K562 (cell line): Measurements from ENCODE around the gene OARD1. TPM values are rescaled to one million over a fixed set of nuclear protein-coding genes. Genes with fewer than 3 reads are reported as not detected.

Experiments used
- FOXM1 ChIP-seq, 2 experiments: fragments of 450-650 bp in 1 of 2; sonication (generic) in 1 of 2; formaldehyde crosslinking in 1 of 2; IDR thresholded peaks; 2 replicates each; pipeline versions ENCODE4 v1.6.1 to v1.9.0; 2017 to 2022; ENCODE audit warnings: low read depth in 2 of 2, mild to moderate bottlenecking in 2 of 2, missing genetic modification reagents in 1 of 2, moderate library complexity in 1 of 2
- GABPB2 ChIP-seq: fragments of 250-450 bp; sonication (Bioruptor Pico); conservative IDR thresholded peaks from 2 replicates; pipeline ENCODE4 v1.5.1; 2021; ENCODE audit warnings: mild to moderate bottlenecking
- HNRNPL ChIP-seq: fragments of 200-400 bp; formaldehyde crosslinking; IDR thresholded peaks from 2 replicates; pipeline ENCODE4 v1.6.1; 2017; ENCODE audit warnings: low read depth, mild to moderate bottlenecking, low read length
- MYBL2 ChIP-seq, 2 experiments: fragments of 450-650 bp in 1 of 2; sonication (generic) in 1 of 2; formaldehyde crosslinking in 1 of 2; IDR thresholded peaks; 2 replicates each; pipeline versions ENCODE4 v1.6.1 to v1.8.1; 2017 to 2022; ENCODE audit warnings: borderline replicate concordance in 1 of 2, inconsistent platforms in 1 of 2, low read depth in 1 of 2, mild to moderate bottlenecking in 1 of 2, missing genetic modification reagents in 1 of 2, moderate library complexity in 1 of 2
- SMARCA5 ChIP-seq: fragments of 450-650 bp; IDR thresholded peaks from 2 replicates; pipeline ENCODE4 v1.6.1; 2016
- ZBTB17 ChIP-seq: fragments of 450-650 bp; formaldehyde crosslinking; IDR thresholded peaks from 2 replicates; pipeline ENCODE4 v1.4.0; 2020; ENCODE audit warnings: mild to moderate bottlenecking
- ZNF197 ChIP-seq: fragments of 200-800 bp; sonication (Bioruptor generic); IDR thresholded peaks from 2 replicates; pipeline ENCODE4 v1.6.1; 2016; ENCODE audit warnings: low read depth, missing genetic modification characterization, missing compliant biosample characterization
- ZNF316 ChIP-seq: fragments of 450-650 bp; IDR thresholded peaks from 2 replicates; pipeline ENCODE4 v1.6.1; 2016
- ZNF41 ChIP-seq: fragments of 250-450 bp; sonication (Bioruptor Pico); conservative IDR thresholded peaks from 2 replicates; pipeline ENCODE4 v1.4.0; 2020; ENCODE audit warnings: mild to moderate bottlenecking
- ZSCAN29 ChIP-seq: fragments of 450-650 bp; IDR thresholded peaks from 2 replicates; pipeline ENCODE4 v1.6.1; 2017
- polyA plus RNA-seq, 8 experiments: library from polyadenylated mRNA; depleted of rRNA in 4 of 8; stranded (reverse) in 5 of 8; unstranded in 3 of 8; fragments of >200 nt; fragmentation: Nextera tagmentation in 2 of 8; fragmentation: Illumina TruSeq in 1 of 8; extraction: Ambion mirVana in 2 of 8; extraction: Trizol in 1 of 8; gene quantifications; 2 replicates each; pipeline versions ENCODE4 v1.2.1 to v1.2.3, GENCODE V29; 2011 to 2014; ENCODE audit warnings: inconsistent platforms in 1 of 8, missing spikeins in 1 of 8
- total RNA-seq, 7 experiments: library from RNA; depleted of rRNA in 6 of 7; stranded (reverse); fragments of >200 nt in 6 of 7; fragmentation: Illumina TruSeq in 2 of 7; extraction: Trizol in 2 of 7; gene quantifications; 2 replicates each; pipeline versions ENCODE4 v1.2.1 to v1.2.3, GENCODE V29; 2011 to 2021; ENCODE audit warnings: low replicate concordance in 1 of 7
- TF ChIP-seq, protein P1 (sequence below): fragments of 250-450 bp; sonication (Bioruptor Pico); IDR thresholded peaks from 2 replicates; pipeline ENCODE4 v1.5.0; 2021; ENCODE audit warnings: mild to moderate bottlenecking, moderate library complexity
- TF ChIP-seq, protein P2 (sequence below): sonication (generic); formaldehyde crosslinking; IDR thresholded peaks from 2 replicates; pipeline ENCODE4 v1.8.1; 2022; ENCODE audit warnings: missing genetic modification reagents
- TF ChIP-seq, protein P3 (sequence below): fragments of 150-350 bp; IDR thresholded peaks from 2 replicates; pipeline ENCODE4 v1.6.1; 2014; ENCODE audit warnings: low read depth, mild to moderate bottlenecking, low read length, borderline replicate concordance

The OARD1 gene
- total and polyA plus RNA-seq, 9 of the 15 experiments (the other 6 are each of a cell fraction or from before 2014, with no cell fraction given): 43.4 to 88.3 (median 61.1) TPM

DNA sequence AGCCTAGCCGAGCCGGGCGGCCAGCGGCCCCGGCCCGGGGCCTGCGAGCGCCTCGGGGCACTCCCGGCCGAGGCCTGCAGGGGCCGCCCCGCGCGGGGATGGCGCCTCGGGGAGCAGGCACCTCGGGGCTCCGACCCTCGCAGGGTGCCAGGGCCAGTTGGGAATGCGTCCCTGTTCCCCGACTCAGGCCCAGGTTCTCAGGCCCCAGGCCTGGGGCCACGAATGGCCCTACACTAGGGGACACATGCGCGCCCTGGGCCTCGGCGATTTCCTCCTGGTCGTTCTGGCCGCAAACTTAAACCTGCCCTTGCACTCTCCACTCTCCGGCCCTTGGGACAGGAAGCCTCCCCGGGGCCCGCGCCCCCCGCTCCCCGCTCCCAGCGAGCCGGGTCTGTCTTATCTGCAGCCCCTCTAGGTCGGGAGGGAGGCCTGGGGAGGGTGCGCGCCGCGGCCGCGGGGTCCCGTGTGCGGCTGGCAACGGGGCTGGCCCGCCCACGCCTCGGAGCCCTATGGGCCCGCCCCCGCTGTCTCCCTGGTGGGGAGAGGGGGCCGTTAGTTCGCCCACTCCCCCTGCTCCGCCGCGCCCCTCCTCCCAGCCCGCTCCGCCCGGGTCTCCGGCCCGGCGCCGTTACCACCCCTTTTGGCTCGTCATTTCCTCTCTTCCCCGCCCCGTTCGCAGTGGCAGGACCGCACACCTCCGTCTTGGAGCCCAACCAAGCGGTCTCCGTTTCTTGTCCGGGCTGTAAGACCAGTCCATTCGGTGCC is 1.2 kb upstream of the OARD1 start (continued):
- TF ChIP-seq, protein P1, sequence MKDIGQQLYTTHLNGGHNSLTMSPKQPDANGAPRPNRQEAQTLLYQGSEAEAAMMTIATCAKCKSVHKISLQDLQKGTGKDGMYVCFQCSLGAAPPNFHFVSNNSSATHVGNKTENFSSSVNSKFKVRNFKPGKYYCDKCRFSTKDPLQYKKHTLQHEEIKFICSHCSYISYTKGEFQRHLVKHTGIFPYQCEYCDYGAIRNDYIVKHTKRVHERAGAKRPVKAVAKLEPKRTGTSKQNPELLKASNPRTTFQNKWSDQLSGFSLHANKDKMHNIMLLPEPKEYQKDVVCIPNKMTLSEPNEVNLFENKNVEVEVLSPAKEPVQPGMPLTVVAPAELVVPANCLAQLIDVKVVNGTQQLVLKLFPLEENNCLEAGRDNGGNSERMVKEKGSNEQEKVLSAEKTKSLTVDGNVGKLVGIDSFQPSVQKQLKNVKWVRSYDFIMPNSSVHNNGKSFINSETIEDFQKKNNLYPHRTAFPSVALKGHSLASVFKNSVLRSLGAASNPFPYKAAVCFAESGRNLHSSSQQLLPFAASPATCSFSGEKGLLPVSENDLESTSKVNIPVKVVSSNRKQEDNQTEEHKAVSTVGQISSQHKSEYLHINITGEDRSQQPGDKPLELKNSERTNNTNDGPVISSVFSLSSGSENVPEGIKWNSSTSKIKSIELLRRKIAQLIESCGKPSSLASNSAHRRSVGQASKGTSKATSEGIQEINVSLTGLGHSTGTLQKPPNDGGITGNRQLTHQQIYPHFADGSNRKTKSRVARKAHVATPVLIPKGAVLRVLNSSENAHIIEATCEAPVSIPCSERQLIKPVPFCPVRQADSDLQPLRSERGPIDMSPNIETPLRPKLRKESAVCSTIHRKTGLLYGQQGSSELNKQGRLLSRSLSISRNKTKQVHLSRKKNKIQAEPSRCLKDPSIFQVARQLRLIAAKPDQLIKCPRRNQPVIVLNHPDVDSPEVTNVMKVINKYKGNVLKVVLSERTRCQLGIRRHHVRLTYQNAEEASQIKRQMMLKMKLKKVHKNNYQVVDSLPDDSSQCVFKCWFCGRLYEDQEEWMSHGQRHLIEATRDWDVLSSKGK (CRISPR knock-in tag): no peak
- no peak for TF ChIP-seq ZNF197 (CRISPR knock-in tag)
- 0 out of 2 replicates have a peak, but pooled peaks have one; percentile 1 for TF ChIP-seq ZNF316
- TF ChIP-seq MYBL2 (IDR thresholded peaks at IDR 0.05; ENCODE audit: low read depth): no peak
- TF ChIP-seq MYBL2 (CRISPR knock-in tag; IDR thresholded peaks at IDR 0.05; ENCODE audit: borderline replicate concordance): no peak
- TF ChIP-seq, protein P2, sequence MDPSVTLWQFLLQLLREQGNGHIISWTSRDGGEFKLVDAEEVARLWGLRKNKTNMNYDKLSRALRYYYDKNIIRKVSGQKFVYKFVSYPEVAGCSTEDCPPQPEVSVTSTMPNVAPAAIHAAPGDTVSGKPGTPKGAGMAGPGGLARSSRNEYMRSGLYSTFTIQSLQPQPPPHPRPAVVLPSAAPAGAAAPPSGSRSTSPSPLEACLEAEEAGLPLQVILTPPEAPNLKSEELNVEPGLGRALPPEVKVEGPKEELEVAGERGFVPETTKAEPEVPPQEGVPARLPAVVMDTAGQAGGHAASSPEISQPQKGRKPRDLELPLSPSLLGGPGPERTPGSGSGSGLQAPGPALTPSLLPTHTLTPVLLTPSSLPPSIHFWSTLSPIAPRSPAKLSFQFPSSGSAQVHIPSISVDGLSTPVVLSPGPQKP: no peak
- TF ChIP-seq ZNF41: no peak
- TF ChIP-seq ZSCAN29: peak; percentile 56; the same call in 1 of the 2 replicates
- peak; percentile 19; the same call in 1 of the 2 replicates for TF ChIP-seq SMARCA5
- TF ChIP-seq FOXM1 (IDR thresholded peaks at IDR 0.05; ENCODE audit: low read depth): no peak
- no peak for TF ChIP-seq FOXM1 (CRISPR knock-in tag; IDR thresholded peaks at IDR 0.05; ENCODE audit: low read depth)
- peak; percentile 18; the same call in 1 of the 2 replicates for TF ChIP-seq HNRNPL
- TF ChIP-seq, protein P3, sequence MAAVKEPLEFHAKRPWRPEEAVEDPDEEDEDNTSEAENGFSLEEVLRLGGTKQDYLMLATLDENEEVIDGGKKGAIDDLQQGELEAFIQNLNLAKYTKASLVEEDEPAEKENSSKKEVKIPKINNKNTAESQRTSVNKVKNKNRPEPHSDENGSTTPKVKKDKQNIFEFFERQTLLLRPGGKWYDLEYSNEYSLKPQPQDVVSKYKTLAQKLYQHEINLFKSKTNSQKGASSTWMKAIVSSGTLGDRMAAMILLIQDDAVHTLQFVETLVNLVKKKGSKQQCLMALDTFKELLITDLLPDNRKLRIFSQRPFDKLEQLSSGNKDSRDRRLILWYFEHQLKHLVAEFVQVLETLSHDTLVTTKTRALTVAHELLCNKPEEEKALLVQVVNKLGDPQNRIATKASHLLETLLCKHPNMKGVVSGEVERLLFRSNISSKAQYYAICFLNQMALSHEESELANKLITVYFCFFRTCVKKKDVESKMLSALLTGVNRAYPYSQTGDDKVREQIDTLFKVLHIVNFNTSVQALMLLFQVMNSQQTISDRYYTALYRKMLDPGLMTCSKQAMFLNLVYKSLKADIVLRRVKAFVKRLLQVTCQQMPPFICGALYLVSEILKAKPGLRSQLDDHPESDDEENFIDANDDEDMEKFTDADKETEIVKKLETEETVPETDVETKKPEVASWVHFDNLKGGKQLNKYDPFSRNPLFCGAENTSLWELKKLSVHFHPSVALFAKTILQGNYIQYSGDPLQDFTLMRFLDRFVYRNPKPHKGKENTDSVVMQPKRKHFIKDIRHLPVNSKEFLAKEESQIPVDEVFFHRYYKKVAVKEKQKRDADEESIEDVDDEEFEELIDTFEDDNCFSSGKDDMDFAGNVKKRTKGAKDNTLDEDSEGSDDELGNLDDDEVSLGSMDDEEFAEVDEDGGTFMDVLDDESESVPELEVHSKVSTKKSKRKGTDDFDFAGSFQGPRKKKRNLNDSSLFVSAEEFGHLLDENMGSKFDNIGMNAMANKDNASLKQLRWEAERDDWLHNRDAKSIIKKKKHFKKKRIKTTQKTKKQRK: no peak
- TF ChIP-seq GABPB2: no peak
- no peak for TF ChIP-seq ZBTB17 (CRISPR knock-in tag)
- TF ChIP-seq, all 486 proteins: peak for 156
